WTC11 (cell line): ENCODE measurements around the gene NOTO.

ENCODE experiments used
- CTCF ChIP-seq: fragments of 200-600 bp; IDR thresholded peaks from 2 replicates; pipeline ENCODE4 v1.8.0; 2022; ENCODE audit warnings: antibody characterized with exemption
- NFYB ChIP-seq: sonication (generic); formaldehyde crosslinking; conservative IDR thresholded peaks from 2 replicates; pipeline ENCODE4 v1.8.0; 2022; ENCODE audit warnings: low read depth, missing genetic modification reagents
- ZNF423 ChIP-seq: fragments of 250-450 bp; sonication (Bioruptor Pico); IDR thresholded peaks from 2 replicates; pipeline ENCODE4 v2.1.2; 2022; ENCODE audit warnings: mild to moderate bottlenecking, moderate library complexity
- ZNF512 ChIP-seq: sonication (generic); formaldehyde crosslinking; IDR thresholded peaks from 2 replicates; pipeline ENCODE4 v1.8.1; 2022; ENCODE audit warnings: missing genetic modification reagents, borderline replicate concordance
- TF ChIP-seq, protein P1 (sequence below): sonication (generic); formaldehyde crosslinking; IDR thresholded peaks from 2 replicates; pipeline ENCODE4 v1.8.0; 2023; ENCODE audit warnings: mild to moderate bottlenecking, missing genetic modification reagents

DNA sequence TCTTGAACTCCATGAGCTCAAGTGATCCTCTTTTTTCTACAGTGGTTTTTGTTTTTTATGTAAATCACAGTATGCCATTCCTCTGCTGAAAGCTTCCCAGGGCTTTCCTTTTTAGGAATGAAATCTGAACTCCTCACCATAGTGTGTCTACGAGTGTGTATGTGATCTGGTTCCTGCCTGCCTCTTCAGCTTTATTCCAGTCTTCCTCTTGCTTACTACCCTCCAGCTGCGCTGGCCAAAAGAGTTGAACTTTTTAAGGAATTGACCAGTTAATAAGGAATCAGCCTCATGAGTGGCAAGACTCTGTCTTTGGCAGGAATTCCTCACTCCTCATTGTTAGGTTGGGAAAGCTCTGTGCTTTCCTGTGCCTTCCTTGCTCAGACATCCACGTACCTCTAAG, 35.8 kb downstream of the NOTO start:
- no peak for TF ChIP-seq ZNF423 (CRISPR knock-in tag)
- TF ChIP-seq, protein P1, sequence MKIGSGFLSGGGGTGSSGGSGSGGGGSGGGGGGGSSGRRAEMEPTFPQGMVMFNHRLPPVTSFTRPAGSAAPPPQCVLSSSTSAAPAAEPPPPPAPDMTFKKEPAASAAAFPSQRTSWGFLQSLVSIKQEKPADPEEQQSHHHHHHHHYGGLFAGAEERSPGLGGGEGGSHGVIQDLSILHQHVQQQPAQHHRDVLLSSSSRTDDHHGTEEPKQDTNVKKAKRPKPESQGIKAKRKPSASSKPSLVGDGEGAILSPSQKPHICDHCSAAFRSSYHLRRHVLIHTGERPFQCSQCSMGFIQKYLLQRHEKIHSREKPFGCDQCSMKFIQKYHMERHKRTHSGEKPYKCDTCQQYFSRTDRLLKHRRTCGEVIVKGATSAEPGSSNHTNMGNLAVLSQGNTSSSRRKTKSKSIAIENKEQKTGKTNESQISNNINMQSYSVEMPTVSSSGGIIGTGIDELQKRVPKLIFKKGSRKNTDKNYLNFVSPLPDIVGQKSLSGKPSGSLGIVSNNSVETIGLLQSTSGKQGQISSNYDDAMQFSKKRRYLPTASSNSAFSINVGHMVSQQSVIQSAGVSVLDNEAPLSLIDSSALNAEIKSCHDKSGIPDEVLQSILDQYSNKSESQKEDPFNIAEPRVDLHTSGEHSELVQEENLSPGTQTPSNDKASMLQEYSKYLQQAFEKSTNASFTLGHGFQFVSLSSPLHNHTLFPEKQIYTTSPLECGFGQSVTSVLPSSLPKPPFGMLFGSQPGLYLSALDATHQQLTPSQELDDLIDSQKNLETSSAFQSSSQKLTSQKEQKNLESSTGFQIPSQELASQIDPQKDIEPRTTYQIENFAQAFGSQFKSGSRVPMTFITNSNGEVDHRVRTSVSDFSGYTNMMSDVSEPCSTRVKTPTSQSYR (CRISPR knock-in tag), result no peak
- TF ChIP-seq CTCF, result no peak
- TF ChIP-seq NFYB, result no peak
- TF ChIP-seq ZNF512 (CRISPR knock-in tag), result no peak
